Measurements from ENCODE around the gene C5orf15.

- TF ChIP-seq ZFX (IDR thresholded peaks at IDR 0.05) (no peak), CTCF (IDR thresholded peaks at IDR 0.05 in 2 of 3, conservative IDR thresholded peaks at IDR 0.05 in 1 of 3; ENCODE audit: borderline replicate concordance in 1 of 3, insufficient read depth in 1 of 3, low read depth in 2 of 3, low read length in 2 of 3) (no peak), JUND (IDR thresholded peaks at IDR 0.05) (no peak), EZH2 (IDR thresholded peaks at IDR 0.05) (no peak), EGR1 (IDR thresholded peaks at IDR 0.05; ENCODE audit: low read depth) (no peak), YY1 (IDR thresholded peaks at IDR 0.05; ENCODE audit: extremely low read depth, insufficient replicate concordance, low read depth, low read length) (no peak), REST (IDR thresholded peaks at IDR 0.05; ENCODE audit: low read depth) (no peak), POLR2A (IDR thresholded peaks at IDR 0.05; ENCODE audit: borderline replicate concordance, extremely low read depth, insufficient read depth, insufficient read length) (no peak), POLR2AphosphoS5 (IDR thresholded peaks at IDR 0.05; ENCODE audit: low read depth, low read length) (no peak)
These were observed 24.2 kb upstream of the C5orf15 start for GRCh38 chr5:133992429-133993155.

Data from HCT116 (cell line).